Cardiac fibroblast (primary cell): Measurements from ENCODE around the gene CSDE1.
A peak's percentile ranks its signal among the peaks of the same experiment; 100 is the strongest.
"Not testable (repeated sequence)": the region's sequence is repeated elsewhere in the genome, so short reads cannot be mapped to it uniquely, and the experiment has no call there.

Experiments
- DNase-seq, 2 donors: peaks; one replicate each; pipeline versions ENCODE4 v3.0.0 to v3.0.0-alpha.2; 2010; ENCODE audit warnings: low read depth in 2 of 2
- H3K4me3 ChIP-seq, 2 donors: replicated peaks in 1 of 2; 1 replicate in 1 of 2; 2 replicates in 1 of 2; pipeline ENCODE4 v1.5.1; 2011; ENCODE audit warnings: low read depth in 2 of 2, low read length in 2 of 2, mild to moderate bottlenecking in 2 of 2, moderate library complexity in 1 of 2
- TF ChIP-seq, protein P1 (sequence below): IDR thresholded peaks from one replicate; pipeline ENCODE4 v1.5.1; 2011; ENCODE audit warnings: low read depth, mild to moderate bottlenecking, low read length, inconsistent platforms

The CSDE1 gene

DNA sequence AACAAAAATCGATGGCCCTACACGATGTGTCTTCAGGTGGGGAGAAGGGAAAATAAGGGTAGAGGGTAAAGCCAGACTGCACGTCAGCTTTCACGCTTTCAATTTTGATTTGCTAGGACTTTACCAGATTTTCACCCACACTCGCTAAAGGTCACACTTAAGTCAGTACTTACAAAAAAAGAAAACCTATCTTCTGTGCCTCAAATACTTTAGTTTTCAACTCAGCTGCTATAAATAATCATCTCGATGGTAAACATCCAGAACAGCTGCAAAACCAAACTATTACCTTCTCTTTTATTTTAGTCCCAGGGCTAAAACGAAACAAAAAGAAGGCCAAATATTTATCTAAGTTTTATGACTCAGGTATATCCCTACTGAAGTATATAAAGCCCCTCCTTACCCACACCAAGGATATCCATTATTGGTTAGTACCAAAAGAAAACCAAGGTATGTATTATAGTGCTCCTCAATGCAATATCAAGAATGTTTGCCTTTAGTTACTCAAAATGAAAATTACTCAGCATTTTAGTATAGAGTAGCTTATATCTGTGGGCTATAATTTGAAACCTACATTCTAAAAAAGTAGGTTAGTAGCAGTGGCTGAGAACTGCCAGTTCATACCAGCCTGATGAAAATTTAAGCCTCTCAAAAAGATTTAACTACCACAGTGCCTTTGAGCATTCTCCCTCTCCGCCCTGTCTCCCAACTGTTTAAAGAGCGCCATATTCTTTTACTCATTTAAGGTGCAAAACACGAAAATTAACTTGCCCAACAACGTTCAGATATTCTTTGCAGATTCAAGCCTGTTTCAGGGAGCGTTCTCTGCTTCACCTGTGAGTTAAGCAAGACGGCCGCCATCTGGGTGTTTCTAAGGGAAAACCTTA, 1.5 kb downstream of the CSDE1 start:
- peak overlapping the region; percentile 99 to 100 for H3K4me3 ChIP-seq
- DNase-seq: no peak
- TF ChIP-seq, protein P1, sequence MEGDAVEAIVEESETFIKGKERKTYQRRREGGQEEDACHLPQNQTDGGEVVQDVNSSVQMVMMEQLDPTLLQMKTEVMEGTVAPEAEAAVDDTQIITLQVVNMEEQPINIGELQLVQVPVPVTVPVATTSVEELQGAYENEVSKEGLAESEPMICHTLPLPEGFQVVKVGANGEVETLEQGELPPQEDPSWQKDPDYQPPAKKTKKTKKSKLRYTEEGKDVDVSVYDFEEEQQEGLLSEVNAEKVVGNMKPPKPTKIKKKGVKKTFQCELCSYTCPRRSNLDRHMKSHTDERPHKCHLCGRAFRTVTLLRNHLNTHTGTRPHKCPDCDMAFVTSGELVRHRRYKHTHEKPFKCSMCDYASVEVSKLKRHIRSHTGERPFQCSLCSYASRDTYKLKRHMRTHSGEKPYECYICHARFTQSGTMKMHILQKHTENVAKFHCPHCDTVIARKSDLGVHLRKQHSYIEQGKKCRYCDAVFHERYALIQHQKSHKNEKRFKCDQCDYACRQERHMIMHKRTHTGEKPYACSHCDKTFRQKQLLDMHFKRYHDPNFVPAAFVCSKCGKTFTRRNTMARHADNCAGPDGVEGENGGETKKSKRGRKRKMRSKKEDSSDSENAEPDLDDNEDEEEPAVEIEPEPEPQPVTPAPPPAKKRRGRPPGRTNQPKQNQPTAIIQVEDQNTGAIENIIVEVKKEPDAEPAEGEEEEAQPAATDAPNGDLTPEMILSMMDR: no peak

DNA sequence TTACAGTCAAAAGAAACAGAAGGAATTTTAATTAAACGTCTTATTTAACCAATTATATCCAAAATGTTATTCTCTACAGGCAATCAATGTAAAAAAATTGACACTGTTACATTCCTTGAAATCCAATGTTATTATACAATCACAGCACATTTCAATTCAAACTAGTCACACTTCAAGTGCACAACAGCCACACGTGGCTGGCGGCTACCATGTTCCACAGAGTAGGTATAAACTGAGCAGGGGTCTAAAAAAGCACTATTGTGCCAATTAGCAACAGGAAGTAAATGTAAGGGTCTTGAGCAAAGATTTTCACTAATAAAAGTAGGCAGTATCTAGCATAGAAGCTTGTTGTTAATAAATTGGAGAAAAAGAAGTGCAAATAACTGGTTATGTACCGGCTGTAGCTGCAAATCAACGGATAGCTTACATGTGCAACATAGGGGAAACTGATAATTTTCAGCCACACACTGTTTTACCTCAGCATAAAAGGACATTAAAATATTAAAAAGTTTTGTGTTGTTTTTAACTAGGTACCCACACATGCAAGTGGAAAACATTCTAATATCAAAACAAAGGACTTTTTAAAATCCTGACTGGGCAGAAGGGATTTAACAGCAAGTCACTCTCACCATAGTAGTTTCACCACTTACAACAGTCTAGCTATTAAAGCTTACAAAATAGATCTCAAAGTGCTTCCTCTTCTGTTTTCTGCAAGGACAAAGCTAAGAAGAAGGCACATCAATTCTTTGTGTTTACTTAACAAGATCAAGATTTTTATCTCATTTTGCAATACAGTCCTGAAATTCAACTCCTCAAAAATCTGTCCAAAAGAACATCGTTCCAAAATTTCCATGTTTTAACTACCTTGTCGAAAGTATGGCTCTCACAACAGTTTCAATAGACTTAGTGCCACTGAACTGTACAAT, 2.5 kb downstream of the CSDE1 start:
- DNase-seq: no peak
- peak overlapping the region in 1 of 2 donors; percentile 99 for H3K4me3 ChIP-seq
- TF ChIP-seq, protein P1: no peak

DNA sequence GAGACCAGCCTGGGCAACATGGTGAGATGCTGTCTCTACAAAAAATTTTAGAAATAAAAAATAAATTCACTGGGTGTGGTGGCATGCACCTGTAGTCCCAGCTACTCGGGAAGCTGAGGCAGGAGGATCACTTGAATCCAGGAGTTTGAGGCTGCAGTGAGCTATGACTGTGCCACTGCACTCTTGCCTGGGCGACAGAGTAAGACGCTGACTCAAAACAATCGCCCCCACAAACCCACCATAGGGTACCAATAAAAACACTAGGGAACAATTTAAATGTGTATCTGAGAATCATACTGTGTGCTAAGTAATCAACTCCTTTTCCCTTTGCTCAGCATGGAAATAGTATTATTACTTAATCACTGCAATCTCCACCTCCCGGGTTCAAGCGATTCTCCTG, 4.1 kb downstream of the CSDE1 start:
- not testable (repeated sequence) for H3K4me3 ChIP-seq, DNase-seq

DNA sequence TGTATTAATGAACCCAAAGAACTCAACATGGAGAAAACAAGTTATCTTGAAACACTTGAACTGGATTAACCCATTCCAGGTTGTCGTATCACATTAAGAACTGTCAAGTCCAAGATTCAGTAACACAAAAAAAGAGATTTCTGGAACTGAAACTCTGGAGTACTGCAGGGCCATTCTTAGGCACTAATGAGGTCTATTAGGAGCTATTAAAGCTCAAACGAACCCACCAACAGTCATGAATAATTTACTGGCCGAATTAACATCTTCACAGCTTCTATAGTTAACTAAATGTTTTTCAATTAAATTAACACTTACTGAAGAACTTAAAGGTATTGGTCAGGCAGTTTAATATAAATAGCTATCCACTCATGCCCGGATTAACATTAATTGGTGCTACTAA, 4.6 kb downstream of the CSDE1 start:
- no peak overlapping the region for H3K4me3 ChIP-seq
- TF ChIP-seq, protein P1: no peak
- DNase-seq: no peak

DNA sequence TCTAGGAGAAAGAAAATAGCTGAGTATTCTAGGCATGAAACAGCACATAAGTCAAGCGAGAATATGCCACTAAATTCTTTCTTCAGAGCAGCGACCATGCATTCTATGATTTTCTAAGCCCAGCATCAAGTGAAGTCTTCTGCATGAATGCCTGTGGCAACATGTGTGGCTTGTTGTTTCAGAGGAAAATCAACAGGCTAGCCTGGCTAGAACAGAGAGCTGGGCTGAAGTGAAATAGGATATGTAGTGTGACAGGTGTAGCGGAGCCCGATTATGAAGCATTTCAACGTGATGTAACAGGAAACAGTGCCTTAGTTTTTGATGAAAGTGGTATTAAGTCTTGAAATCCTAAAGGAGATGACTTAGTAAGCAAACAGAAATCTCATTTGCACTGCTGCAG, 7.0 kb downstream of the CSDE1 start:
- no peak for DNase-seq
- TF ChIP-seq, protein P1: no peak
- no peak overlapping the region for H3K4me3 ChIP-seq

DNA sequence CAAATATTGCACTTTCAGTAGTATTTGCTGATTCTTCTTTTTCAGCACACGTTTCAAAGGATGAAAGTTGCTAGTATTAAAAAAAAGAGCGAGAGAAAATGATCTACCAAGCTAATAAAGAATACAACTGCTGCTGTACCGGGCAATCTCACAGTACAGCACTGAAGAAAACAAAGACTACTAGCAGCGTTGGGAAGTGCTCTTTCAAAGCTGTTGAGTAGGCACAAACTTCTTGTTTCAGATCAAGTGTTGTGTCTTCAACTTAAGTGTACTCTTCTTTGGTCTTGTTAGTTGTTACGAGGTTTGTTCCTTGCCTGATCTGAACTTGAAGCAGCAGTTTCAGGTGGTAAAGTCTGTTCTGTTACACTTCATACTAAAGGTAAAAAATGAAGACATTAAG, 7.9 kb downstream of the CSDE1 start:
- TF ChIP-seq, protein P1: no peak
- no peak for DNase-seq
- H3K4me3 ChIP-seq: no peak overlapping the region
